Dermis microvascular lymphatic vessel endothelial cell (primary cell): ENCODE measurements around the gene MAP1S. TPM values are rescaled to one million over a fixed set of nuclear protein-coding genes. Genes with fewer than 3 reads are reported as not detected.

ENCODE experiments used
- DNase-seq, 2 donors: peaks; one replicate each; pipeline versions ENCODE4 v3.0.0 to v3.0.0-alpha.2; 2010; ENCODE audit warnings: low read depth in 2 of 2
- total RNA-seq: library from RNA; depleted of rRNA; stranded (reverse); fragments of >200 nt; gene quantifications from 2 replicates; pipeline ENCODE4 v1.2.1, GENCODE V29; 2014

MAP1S gene
- total RNA-seq, 1 donor from 2014 or later: 27.5 TPM

DNA sequence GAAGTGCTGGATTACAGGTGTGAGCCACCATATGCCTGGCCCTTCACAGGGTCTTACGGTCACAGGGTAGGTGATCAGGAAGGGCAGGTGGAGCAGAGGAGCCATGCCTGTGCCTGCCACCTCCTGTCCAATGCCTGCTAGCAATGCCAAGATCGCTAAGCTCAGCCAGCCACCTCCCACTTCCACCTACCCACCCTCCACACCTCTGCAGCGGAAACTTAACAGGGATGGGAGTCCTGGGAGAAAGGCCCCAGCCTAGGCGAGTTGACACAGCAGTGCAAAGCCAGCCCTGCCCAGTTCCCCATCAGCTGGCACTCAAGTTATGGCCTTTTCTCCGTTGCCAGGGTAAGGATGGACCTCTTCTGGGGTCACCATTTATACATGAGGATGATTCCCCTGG, 16.1 kb downstream of the MAP1S start:
- no peak for DNase-seq

- no peak for DNase-seq
These were observed 18.4 kb downstream of the MAP1S start for GRCh38 chr19:17737690-17738153.

- DNase-seq: no peak
These were observed 20.0 kb downstream of the MAP1S start for GRCh38 chr19:17739121-17739875.

DNA sequence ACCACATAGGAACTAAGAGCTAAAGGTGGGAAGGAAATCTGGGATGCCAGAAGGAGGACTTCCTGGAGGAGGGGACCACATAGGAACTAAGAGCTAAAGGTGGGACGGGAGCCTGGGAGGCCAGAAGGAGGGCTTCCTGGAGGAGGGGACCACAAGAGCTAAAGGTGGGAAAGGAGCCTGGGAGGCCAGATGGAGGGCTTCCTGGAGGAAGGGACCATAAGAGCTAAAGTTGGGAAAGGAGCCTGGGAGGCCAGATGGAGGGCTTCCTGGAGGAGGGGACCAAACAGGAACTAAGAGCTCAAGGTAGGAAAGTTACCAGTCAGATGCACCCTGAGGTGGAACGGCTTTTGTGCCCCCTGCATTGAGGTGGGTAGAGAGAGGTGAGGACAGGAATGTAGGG, 22.2 kb downstream of the MAP1S start:
- DNase-seq: no peak

DNA sequence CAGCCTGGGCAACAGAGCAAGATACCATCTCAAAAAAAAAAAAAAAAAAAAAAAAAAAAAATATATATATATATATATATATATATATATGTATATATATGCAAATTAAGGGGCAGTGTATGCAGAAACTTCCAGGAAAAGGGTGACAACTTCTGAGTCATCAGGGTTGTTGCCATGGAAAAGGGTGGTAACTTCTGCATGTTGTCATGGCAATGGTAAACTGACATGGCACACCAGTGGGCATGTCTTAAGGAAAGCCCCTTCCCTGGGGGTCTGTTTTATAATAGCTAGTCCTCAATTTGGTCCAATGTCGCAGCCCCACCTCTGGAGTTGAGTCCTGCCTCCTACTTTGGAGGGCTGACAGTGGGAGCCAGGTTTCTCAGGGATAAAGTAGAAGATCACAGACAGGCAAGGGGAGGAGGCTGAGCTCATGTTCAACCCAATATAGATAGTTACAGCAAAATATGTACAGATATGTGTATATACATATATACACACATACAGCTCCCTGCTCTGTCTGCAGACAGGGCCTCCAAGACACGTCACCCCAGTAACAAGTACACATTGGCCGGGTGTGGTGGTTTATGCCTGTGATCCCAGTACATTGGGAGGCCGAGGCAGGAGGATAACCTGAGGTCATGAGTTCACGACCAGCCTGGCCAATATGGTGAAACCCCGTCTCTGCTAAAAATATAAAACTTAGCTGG, 24.7 kb downstream of the MAP1S start:
- peak in 1 of 2 donors; percentile 35 for DNase-seq

GRCh38 chr19:17747205-17748098, 28.2 kb downstream of the MAP1S start:
- peak; percentile 84 to 94 for DNase-seq

DNA sequence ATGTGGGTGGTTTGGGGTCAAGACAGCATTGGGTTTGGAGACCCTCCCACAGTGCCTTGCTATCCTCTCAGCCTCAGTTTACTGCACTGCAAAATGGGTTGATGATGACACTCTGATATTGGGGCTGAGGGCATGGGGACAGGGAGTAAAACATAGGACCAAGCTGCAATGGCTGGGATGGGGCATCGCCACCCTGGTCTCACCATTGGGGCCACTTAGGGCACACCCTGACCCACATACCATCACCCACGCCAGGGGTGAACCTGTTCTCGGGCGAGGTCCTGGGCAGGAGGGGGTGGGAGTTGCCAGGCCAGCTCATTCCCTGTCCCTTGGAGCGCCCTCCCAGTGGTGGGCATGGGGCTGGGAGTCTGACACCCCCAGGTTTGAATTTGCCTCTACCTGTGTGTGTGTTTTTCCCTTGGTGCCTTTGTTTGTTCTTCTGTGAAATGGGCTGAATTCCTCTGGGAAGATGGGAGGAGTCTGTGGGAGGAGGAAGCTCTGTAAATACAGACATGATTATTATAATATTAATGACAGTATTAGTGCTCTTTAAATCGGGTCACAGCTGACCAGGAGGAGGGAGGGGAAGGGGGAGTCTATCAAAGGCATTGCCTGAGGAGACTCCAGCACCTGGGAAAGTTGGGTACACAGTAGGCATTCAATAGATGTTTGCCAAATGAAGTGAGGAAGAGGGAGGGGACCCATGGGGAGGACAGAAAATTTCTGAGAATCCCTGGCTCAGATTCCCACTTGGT, 29.8 kb downstream of the MAP1S start:
- DNase-seq: no peak

DNA sequence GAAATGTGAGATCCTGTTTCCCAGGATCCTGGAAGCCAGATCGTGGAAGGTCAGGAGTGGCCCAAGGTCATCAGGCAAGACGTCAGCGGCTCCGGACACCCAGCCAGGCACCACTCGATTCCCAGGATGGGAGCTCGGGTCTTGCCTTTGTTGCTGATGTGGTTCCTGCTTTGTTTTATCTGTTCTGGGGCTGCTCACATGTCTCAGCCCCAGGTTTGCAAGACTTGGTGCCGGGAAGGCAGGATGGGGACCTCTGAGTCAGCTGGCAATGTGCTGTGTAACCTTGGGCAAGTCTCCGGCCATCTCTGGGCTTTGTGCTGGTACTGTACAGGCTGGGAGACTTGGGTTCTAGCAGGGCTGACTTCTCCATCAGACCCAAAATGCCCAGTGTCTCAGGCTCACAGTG, 30.6 kb downstream of the MAP1S start:
- DNase-seq: no peak

GRCh38 chr19:17751103-17751911, 32.0 kb downstream of the MAP1S start, which contains the start of gene FCHO1:
Gene FCHO1 (plus strand): TSS chr19:17751477. CDS start chr19:17755165, 3,688 bp downstream.
- DNase-seq: no peak

DNA sequence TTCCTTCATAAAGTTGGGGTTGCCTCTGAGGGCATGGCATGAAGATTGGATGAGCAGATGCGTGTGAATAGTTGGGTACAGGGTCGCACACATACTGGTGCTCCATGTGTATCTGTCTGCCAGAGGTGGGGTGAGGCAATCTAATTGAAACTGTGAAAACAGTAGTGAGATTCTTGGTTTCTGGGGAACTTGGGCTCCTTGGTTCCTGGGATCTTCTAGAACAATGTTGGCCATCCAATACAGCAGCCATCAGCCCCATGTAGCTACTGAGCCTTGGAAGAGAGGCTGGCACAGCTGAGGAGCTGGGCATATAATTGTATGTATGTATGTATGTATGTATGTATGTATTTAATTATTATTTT, 32.6 kb downstream of the MAP1S start:
- no peak for DNase-seq

- no peak for DNase-seq
These were observed 33.8 kb downstream of the MAP1S start for GRCh38 chr19:17752865-17753639.

DNA sequence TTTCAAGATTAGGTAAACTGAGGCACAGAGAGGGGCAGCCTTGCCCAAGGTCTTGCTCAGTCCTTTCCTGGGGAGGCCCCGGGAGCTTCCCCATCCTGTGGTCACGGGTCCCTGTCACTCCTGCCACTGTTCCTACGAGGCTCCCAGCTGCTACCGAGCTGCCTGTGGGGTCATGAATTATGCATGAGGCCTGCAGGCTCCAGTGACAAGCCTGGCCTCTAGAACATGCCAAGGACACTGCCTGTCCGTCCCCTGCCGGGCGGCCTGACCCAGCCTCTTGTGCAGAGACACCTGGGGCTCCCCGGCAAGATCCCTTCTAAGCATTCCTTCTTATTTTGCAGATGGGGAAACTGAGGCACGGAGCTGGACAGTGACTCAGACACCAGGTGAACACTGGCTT, 34.7 kb downstream of the MAP1S start:
- DNase-seq: no peak

DNA sequence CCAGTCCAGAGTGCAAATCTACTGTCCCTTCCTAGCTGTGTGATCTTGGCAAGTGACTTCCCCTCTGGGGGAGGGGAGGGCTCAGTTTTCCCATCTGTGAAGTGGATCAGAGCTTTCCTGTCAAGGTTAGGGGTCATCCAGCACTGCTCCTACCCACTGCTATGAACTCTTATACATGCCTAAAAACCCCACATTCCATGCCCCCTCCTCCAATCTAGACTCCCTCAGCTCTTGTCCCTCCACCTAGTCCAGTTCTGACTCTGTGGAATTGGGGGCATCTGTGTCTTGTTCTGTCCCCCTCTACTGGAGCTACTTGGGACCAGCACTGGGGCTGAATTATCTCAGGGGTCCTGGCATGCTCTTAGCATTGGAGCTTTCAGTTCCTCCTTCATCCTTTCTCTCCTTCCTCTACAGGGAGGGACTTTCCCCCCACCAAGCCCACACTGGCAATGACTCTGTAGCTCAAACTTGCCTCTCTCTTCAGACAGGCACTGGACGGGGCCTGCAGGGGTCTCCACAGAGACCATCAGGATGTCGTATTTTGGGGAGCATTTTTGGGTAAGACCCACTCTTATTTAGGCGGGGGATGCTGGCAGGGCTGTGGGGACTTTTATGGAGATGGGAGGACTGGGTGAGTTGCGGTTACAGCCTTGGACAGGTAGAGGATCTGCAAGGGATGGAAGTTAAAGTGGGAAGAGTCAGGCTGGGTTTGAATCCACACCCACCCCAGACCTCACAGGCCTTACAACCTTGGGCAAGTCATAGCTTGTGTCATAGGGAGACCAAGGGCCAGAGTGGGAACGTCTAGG, 35.6 kb downstream of the MAP1S start:
- no peak for DNase-seq

- DNase-seq: peak in 1 of 2 donors; percentile 15
These were observed 36.2 kb downstream of the MAP1S start for GRCh38 chr19:17755443-17755890.

GRCh38 chr19:17755977-17756670, 36.8 kb downstream of the MAP1S start:
- DNase-seq: peak in 1 of 2 donors; percentile 38

GRCh38 chr19:17757125-17757524, 37.8 kb downstream of the MAP1S start:
- DNase-seq: peak in 1 of 2 donors; percentile 65

GRCh38 chr19:17758515-17758914, 39.2 kb downstream of the MAP1S start:
- DNase-seq: no peak

DNA sequence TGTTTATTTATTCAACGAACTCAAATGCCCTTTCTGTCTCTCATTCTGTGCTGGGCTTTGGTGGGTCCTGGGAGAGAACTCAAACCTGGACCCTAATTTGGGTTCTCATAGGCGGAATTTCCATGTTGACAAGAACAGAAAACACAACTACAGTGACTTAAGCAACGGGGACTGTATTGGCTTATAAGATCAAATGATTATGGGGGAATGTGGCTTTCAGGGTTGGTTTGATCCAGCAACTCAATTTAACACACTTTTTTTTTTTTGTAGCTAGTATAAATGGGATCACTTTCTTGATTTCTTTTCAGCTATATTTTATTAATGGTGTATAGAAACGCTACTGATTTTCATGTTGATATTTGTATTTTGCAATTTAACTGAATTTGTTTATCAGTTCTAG, 41.9 kb downstream of the MAP1S start:
- no peak for DNase-seq
